Kasumi-1 (cell line): ENCODE measurements around the gene XPO5.
A peak's percentile ranks its signal among the peaks of the same experiment; 100 is the strongest.
"Not testable (repeated sequence)": the region's sequence is repeated elsewhere in the genome, so short reads cannot be mapped to it uniquely, and the experiment has no call there.

Source experiments
- DNase-seq, 2 experiments: peaks; one replicate each; lab custom pipeline; 2025; lab: John Stamatoyannopoulos, UW

Gene XPO5

DNA sequence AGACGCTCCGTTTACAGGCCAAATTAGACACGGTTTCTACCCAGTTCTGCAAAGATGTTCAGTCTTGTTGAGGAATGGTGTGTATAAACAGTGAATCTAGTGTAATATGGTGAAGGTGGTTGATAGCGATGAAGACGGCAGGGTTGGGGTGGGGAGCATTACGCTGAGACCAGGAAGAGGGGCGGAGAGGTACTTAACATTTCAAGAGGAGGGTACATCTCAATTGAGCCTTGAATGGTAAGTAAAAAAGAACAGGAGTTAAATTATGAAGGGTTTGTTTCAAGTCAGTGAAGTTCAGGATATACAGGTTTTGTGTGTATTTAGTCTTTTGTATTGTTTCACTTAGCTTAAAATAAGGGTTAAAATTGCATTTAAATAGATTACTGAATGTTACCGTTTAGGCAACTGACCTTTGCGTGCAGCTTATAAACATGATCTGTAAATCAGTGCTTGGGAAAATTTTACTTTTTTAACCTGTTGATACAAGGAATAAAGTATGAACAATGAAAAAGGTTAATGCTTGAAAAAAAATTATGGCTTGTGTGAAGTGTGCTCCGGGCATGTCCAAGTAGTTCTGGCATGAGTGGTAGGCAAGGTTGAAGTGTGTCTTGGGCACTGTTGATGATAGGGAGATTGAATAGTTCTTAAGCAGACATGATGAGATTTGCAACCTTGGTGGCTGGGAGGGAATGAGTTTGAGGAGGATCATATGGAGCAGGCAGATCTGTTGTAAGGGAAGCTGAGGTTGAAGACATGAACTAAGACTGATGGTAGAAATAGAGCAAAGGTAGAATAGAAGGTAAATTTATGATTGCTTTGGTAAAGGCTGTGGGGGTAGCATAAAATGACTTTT, 58.1 kb downstream of the XPO5 start:
- DNase-seq: peak; percentile 20 to 22

DNA sequence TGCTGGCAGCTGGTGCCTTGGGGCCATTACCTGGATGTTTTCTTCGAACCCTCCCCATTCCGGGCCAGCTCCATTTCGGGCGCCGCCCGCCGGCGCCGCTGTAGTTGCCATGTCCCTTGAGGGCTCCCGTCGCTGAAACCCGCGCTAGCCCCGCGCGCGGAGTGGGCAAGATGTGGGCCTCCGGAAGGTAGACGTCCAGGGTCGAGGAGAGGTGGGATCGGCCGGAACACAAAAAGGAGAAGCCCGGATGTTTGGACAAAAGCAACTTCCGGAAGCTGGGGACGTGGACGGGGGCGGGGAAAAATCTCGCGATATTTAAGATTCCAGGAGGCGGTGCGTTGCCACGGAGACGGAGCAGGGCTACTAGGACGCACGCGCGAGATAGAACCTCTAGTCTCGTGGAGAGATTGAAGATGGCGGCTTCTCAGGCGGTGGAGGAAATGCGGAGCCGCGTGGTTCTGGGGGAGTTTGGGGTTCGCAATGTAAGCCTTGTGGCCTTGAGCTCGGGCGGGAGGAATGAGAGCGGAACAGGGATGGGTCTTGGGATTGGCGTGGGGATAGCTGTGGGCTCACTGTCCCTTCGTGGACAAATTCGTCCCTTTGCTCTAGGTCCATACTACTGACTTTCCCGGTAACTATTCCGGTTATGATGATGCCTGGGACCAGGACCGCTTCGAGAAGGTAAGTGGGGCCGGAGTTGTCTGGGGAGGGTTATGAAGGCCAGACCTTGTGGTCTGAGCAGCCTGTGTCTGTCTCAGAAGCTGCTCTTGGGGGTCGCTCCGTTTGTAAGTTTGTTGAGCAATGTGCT, 58.9 kb downstream of the XPO5 start, which contains the start of the genes POLR1C and YIPF3:
Gene POLR1C (plus strand): TSS at position 393 of the 808 bp plus-strand sequence. CDS start 21 bp downstream, at position 414.
Gene YIPF3 (minus strand): TSS at position 230 of the 808 bp plus-strand sequence. CDS start 119 bp downstream, at position 111.
- peak; percentile 97 to 99 for DNase-seq

- no peak for DNase-seq
Observed at GRCh38 chr6:43516367-43516696, 59.5 kb downstream of the XPO5 start.

- no peak for DNase-seq
Observed at GRCh38 chr6:43515808-43516207, 60.0 kb downstream of the XPO5 start.

DNA sequence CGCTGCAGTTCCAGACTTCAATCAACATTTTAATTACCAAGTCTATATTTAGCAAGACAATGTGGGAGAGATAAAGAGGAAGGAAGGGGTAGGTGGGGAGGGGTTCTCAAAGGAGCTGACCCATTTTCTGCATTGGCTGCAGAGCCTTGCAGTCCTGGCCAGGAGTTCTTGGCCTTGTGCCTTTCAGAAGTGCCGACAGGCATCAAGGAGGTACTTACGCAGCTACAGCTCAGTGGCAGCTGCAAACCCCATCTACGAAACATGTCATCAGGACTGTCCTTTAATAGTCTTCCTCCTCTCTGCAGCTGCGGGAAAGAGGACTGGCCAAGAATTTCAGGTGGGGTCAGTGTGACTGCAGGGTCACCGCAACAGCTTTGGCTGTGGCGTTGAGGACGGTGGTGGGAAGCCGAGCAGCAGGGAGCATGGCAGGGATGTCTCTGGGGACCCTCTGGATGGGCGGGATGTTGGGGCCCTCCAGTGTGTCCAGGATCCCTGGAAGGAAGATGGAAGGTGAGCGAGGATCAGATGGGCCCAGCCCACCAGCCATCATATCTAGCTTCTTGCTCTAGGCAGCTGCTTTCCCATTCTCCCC, 63.9 kb downstream of the XPO5 start:
- DNase-seq: no peak

GRCh38 chr6:43510827-43511163, 65.0 kb downstream of the XPO5 start:
- no peak for DNase-seq

GRCh38 chr6:43509984-43510826, 65.6 kb downstream of the XPO5 start, which contains the start of gene LRRC73:
TSS of gene LRRC73 (minus strand) at chr6:43510346. CDS start at chr6:43509785, 561 bp downstream.
- DNase-seq: peak; percentile 14 to 21

GRCh38 chr6:43509142-43509983, 66.5 kb downstream of the XPO5 start:
- DNase-seq: no peak

GRCh38 chr6:43508481-43509141, 67.2 kb downstream of the XPO5 start:
- DNase-seq: no peak

GRCh38 chr6:43506667-43507471, 69.0 kb downstream of the XPO5 start:
- peak; percentile 75 to 80 for DNase-seq

DNA sequence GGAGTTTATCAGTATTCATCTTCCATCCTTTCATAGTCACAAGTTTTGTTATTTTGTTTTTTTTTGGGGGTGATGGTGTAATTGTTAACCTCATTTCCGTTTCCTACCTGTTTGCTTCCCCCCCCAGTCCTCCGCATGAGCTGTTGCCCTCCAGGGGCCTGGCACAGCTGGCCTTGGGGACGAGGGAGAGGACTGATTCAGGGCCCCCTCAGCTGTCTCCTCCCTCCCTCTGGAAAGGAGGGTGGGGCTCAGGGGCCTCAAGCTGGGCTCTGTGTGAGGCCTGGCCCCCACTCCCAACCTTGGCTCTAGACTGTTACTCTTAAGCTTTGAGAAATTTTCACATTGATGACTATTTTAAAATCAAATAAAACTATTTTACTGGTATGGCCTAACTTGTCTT, 69.7 kb downstream of the XPO5 start:
- no peak for DNase-seq

DNA sequence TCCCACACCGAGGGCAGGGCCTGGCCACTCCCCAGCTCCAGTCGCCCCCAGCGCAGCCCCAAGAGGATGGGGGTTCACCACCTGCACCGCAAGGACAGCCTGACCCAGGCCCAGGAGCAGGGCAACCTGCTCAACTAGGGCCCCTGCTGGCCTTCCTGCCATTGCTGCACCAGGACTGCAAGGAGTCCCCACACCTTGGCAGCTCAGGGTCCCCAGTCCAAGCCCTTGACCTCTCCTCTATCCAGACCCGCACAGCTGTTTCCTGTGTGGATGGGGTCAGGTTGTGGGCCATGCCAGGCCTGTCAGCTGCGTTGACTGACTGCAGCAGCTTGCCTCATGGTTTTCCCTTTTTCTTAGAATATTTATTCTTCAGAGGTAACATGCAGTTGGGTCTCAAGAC, 70.1 kb downstream of the XPO5 start:
- no peak for DNase-seq

DNA sequence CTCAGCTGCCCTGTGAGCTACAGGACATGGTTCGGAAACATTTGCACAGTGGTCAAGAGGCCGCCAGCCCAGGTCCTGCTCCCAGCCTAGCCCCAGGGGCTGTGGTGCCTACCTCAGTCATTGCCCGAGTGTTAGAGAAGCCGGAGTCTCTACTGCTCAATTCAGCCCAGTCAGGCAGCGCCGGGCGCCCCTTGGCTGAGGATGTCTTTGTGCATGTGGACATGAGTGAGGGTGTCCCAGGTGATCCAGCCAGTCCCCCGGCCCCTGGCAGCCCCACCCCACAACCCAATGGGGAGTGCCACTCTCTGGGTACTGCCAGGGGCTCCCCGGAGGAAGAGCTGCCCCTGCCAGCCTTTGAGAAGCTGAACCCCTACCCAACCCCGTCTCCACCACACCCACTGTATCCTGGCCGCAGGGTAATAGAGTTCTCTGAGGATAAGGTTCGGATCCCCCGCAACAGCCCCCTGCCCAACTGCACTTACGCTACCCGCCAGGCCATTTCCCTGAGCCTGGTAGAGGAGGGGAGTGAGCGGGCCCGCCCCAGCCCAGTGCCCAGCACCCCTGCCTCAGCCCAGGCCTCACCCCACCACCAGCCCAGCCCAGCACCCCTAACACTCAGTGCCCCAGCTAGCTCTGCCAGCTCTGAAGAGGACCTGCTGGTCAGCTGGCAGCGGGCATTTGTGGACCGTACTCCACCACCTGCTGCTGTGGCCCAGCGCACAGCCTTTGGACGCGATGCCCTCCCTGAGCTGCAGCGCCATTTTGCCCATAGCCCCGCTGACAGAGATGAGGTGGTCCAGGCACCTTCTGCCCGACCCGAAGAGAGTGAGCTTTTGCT, 70.9 kb downstream of the XPO5 start:
- no peak for DNase-seq

GRCh38 chr6:43503443-43503842, 72.4 kb downstream of the XPO5 start:
- DNase-seq: no peak

DNA sequence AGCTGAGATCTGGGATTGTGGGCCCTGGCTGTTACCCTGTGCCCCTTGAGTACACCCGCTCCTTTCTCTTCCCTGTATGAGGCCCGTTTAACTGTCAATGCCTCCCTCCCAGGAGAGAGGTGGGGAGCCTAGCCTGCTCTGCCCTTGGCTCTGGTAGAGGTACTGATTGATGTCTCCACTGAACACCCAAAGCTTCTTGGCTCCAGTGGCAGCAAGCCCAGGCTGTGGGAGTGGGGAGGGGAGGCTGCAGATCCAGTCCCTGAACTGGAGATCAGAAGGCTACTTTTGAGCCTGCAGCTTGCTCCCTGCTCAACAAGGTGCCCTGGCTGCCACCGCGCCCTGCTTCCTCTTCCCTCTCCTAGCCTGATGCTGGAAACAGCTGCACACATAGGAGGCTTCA, 73.2 kb downstream of the XPO5 start:
- DNase-seq: no peak

- no peak for DNase-seq
Observed at GRCh38 chr6:43500921-43501320, 74.9 kb downstream of the XPO5 start.

GRCh38 chr6:43499028-43499815, 76.6 kb downstream of the XPO5 start:
- no peak for DNase-seq

- not testable (repeated sequence) for DNase-seq
Observed at GRCh38 chr6:43498291-43498690, 77.5 kb downstream of the XPO5 start.
